Endothelial cell of umbilical vein (primary cell): Measurements from ENCODE around the gene S100A16. TPM values are rescaled to one million over a fixed set of nuclear protein-coding genes. Genes with fewer than 3 reads are reported as not detected.
"Not testable (repeated sequence)": the region's sequence is repeated elsewhere in the genome, so short reads cannot be mapped to it uniquely, and the experiment has no call there.

Experiments used
- BruUV-seq: library from RNA; stranded (reverse); fragments of 400-500 nt; replicated peaks from 2 replicates; lab custom pipeline; 2021; lab: Mats Ljungman, UMichigan
- CTCF ChIA-PET: fragments of 300-600, 350-600 bp; sonication (Branson Sonifier 250); formaldehyde crosslinking; loops from one replicate; lab custom pipeline; 2021; ENCODE audit warnings: antibody characterized with exemption, inconsistent platforms; lab: Charles Lee
- POLR2A ChIA-PET: fragments of 300-600, 350-600 bp; sonication (Branson Sonifier 250); formaldehyde crosslinking; loops from one replicate; lab custom pipeline; 2021; ENCODE audit warnings: antibody characterized with exemption, inconsistent platforms; lab: Charles Lee
- DNase-seq: peaks from one replicate; pipeline ENCODE4 v3.0.0-alpha.2; 2011; ENCODE audit warnings: low read depth, low spot score
- FAIRE-seq: peaks from 2 replicates; lab custom pipeline; 2011; peaks lifted over from hg19 to GRCh38; lab: Jason Lieb, UNC
- H2AFZ ChIP-seq: 2 replicates; pipeline ENCODE4 v1.6.0; 2012; ENCODE audit warnings: low read depth, low read length, control low read depth, inconsistent platforms
- H3K27ac ChIP-seq: 2 replicates; pipeline ENCODE4 v1.5.1; 2011; ENCODE audit warnings: low read depth, mild to moderate bottlenecking, control low read depth, low read length, moderate library complexity; ENCODE audit not compliant: insufficient read depth
- H3K27me3 ChIP-seq, 2 experiments: 2 replicates each; pipeline versions ENCODE4 v1.6.0 to v1.6.1; 2011; ENCODE audit warnings: low read length in 2 of 2, mixed read lengths in 1 of 2; ENCODE audit not compliant: control insufficient read depth in 2 of 2, insufficient read depth in 2 of 2
- H3K36me3 ChIP-seq, 2 experiments: 2 replicates in 1 of 2; 3 replicates in 1 of 2; pipeline ENCODE4 v1.5.1; 2011; ENCODE audit warnings: low read length in 2 of 2, mild to moderate bottlenecking in 1 of 2, moderate library complexity in 1 of 2; ENCODE audit not compliant: control insufficient read depth in 2 of 2, insufficient read depth in 2 of 2; ENCODE audit errors: extremely low read depth in 1 of 2
- H3K4me1 ChIP-seq: 3 replicates; pipeline ENCODE4 v1.5.1; 2011; ENCODE audit warnings: mild to moderate bottlenecking, low read length; ENCODE audit not compliant: control insufficient read depth, insufficient read depth; ENCODE audit errors: extremely low read depth
- H3K4me2 ChIP-seq: 2 replicates; pipeline ENCODE4 v1.6.1; 2011; ENCODE audit warnings: low read length, control low read depth, mixed read lengths; ENCODE audit not compliant: insufficient read depth
- H3K4me3 ChIP-seq, 3 experiments: fragments of 200-600 bp in 1 of 3; sonication (generic), shearing (Covaris generic) in 1 of 3; replicated peaks in 1 of 3; 2 replicates each; pipeline ENCODE4 v1.5.1; 2011 to 2016; ENCODE audit warnings: control low read depth in 3 of 3, low read length in 3 of 3, mild to moderate bottlenecking in 2 of 3, inconsistent platforms in 1 of 3, low read depth in 1 of 3, moderate library complexity in 1 of 3; ENCODE audit not compliant: insufficient read depth in 1 of 3
- H3K79me2 ChIP-seq: 2 replicates; pipeline ENCODE4 v1.6.0; 2012; ENCODE audit warnings: low read length, inconsistent platforms; ENCODE audit not compliant: control insufficient read depth, insufficient read depth
- H3K9ac ChIP-seq: replicated peaks from 2 replicates; pipeline ENCODE3; 2011; ENCODE audit warnings: low read length, control low read depth; ENCODE audit not compliant: insufficient read depth; ENCODE audit errors: extremely low read depth
- H3K9me1 ChIP-seq: replicated peaks from 3 replicates; pipeline ENCODE4 v1.6.0; 2011; ENCODE audit warnings: mild to moderate bottlenecking, low read length; ENCODE audit not compliant: control insufficient read depth, insufficient read depth; ENCODE audit errors: extremely low read depth
- H3K9me3 ChIP-seq: replicated peaks from 2 replicates; pipeline ENCODE4 v1.5.1; 2012; ENCODE audit warnings: low read length, inconsistent platforms; ENCODE audit not compliant: control insufficient read depth, insufficient read depth
- H4K20me1 ChIP-seq: replicated peaks from 2 replicates; pipeline ENCODE3; 2011; ENCODE audit warnings: mild to moderate bottlenecking, low read length; ENCODE audit not compliant: control insufficient read depth, insufficient read depth; ENCODE audit errors: extremely low read depth
- CTCF ChIP-seq, 2 donors: IDR thresholded peaks; 1 replicate in 1 of 2; 2 replicates in 1 of 2; pipeline ENCODE4 v1.5.1; 2011; ENCODE audit warnings: low read length in 2 of 2, mild to moderate bottlenecking in 2 of 2, moderate library complexity in 2 of 2, control low read depth in 1 of 2, inconsistent platforms in 1 of 2, low read depth in 1 of 2; ENCODE audit not compliant: insufficient read depth in 1 of 2; ENCODE audit errors: extremely low read depth in 1 of 2
- EZH2 ChIP-seq: IDR thresholded peaks from 2 replicates; pipeline ENCODE4 v1.6.1; 2012; ENCODE audit warnings: borderline replicate concordance, low read depth, mild to moderate bottlenecking, moderate library complexity, low read length, inconsistent platforms; ENCODE audit not compliant: severe bottlenecking
- FOS ChIP-seq: IDR thresholded peaks from 2 replicates; pipeline ENCODE4 v1.6.1; 2011; ENCODE audit warnings: mild to moderate bottlenecking, low read length, moderate library complexity, borderline replicate concordance; ENCODE audit not compliant: insufficient read depth
- GATA2 ChIP-seq: IDR thresholded peaks from 2 replicates; pipeline ENCODE4 v1.7.0; 2011; ENCODE audit warnings: low read depth, mild to moderate bottlenecking, moderate library complexity, mixed read lengths, low read length; ENCODE audit not compliant: insufficient read length, insufficient read depth
- JUN ChIP-seq: IDR thresholded peaks from 2 replicates; pipeline ENCODE4 v1.6.1; 2011; ENCODE audit warnings: borderline replicate concordance, low read depth; ENCODE audit not compliant: insufficient read length, insufficient read depth
- MAX ChIP-seq: IDR thresholded peaks from 2 replicates; pipeline ENCODE4 v1.6.1; 2011; ENCODE audit not compliant: insufficient read depth, insufficient read length
- MYC ChIP-seq: IDR thresholded peaks from one replicate; pipeline ENCODE4 v1.6.1; 2011; ENCODE audit warnings: mild to moderate bottlenecking, low read depth, low read length
- POLR2A ChIP-seq: IDR thresholded peaks from 2 replicates; pipeline ENCODE4 v1.6.1; 2012; ENCODE audit warnings: low read depth, mild to moderate bottlenecking, control low read depth, low read length
- POLR2AphosphoS5 ChIP-seq: IDR thresholded peaks from 2 replicates; pipeline ENCODE4 v1.6.1; 2012; ENCODE audit warnings: low read depth, mild to moderate bottlenecking, control low read depth, low read length, moderate library complexity; ENCODE audit not compliant: insufficient read depth
- dilution Hi-C: fragments of 300-500 bp; cut with MboI; formaldehyde crosslinking; loops from one replicate; pipeline ENCODE4 v1.15.0; 2019; ENCODE audit warnings: low sequenced_read_pairs; ENCODE audit not compliant: extremely low pct_ligation_motif_present
- intact Hi-C: fragments of 100-400 bp; cut with micrococcal nuclease; formaldehyde crosslinking; loops from one replicate; pipeline ENCODE4 v1.10.0; 2022
- polyA plus RNA-seq, 4 experiments: library from polyadenylated mRNA; depleted of rRNA in 3 of 4; stranded (reverse) in 3 of 4; unstranded in 1 of 4; fragments of >200 nt; gene quantifications; 2 replicates each; pipeline versions ENCODE4 v1.2.1 to v1.2.3, GENCODE V29; 2011 to 2012; ENCODE audit warnings: missing spikeins in 1 of 4
- total RNA-seq: library from RNA; stranded (reverse); gene quantifications from 2 replicates; pipeline ENCODE4 v1.2.3, GENCODE V29; 2021

S100A16 gene
- total and polyA plus RNA-seq, 2 donors (not counting 3 experiments of a cell fraction or from before 2014, with no cell fraction given): 701 to 1,770 TPM

- DNase-seq (no peak), FAIRE-seq (no peak)
- TF ChIP-seq FOS (no peak), MAX (no peak), POLR2A (no peak), CTCF (IDR thresholded peaks at IDR 0.05; ENCODE audit: extremely low read depth in 1 of 2, insufficient read depth in 1 of 2, low read depth in 1 of 2, low read length in 2 of 2) (no peak), JUN (no peak), MYC (no peak), POLR2AphosphoS5 (no peak), GATA2 (no peak), EZH2 (no peak)
- BruUV-seq: no TSS peak
- Histone ChIP-seq H3K9me1 (no peaks in the 10 kb centered on the region), H3K4me3 (no peak overlapping the region), H3K9me3 (no peaks in the 10 kb centered on the region), H3K79me2 (no peaks in the 10 kb centered on the region), H3K27ac (no peak overlapping the region), H3K36me3 (no peaks in the 10 kb centered on the region), H3K9ac (no peak overlapping the region), H4K20me1 (no peaks in the 10 kb centered on the region), H2AFZ (no peak overlapping the region), H3K4me2 (no peak overlapping the region), H3K27me3 (no peaks in the 10 kb centered on the region), H3K4me1 (peaks cover 31% of the 10 kb centered on the region)
- CTCF ChIA-PET: interaction anchor here (0.8 to 4.5 kb wide), 6 partner anchors 9 to 100 kb away, joined by 3 to 25 read pairs (median 4); partner anchors contain the start of genes S100A3 and S100A6
- dilution Hi-C loops: no loop called here
- POLR2A ChIA-PET: no interaction called here
- intact Hi-C loops: no loop called here
These were observed 49.4 kb downstream of the S100A16 start for GRCh38 chr1:153563483-153563901.

GRCh38 chr1:153562021-153562420, 50.9 kb downstream of the S100A16 start:
- H3K27ac ChIP-seq, H4K20me1 ChIP-seq, H3K4me2 ChIP-seq, H3K79me2 ChIP-seq, FAIRE-seq, H3K9me3 ChIP-seq, H3K9me1 ChIP-seq, H2AFZ ChIP-seq, DNase-seq, H3K9ac ChIP-seq, H3K36me3 ChIP-seq, POLR2A ChIA-PET, dilution Hi-C loops, H3K4me3 ChIP-seq, BruUV-seq, intact Hi-C loops, H3K27me3 ChIP-seq: not testable (repeated sequence)
- H3K4me1 ChIP-seq: peaks cover 17% of the 10 kb centered on the region
- CTCF ChIA-PET: interaction anchor here (1.5 to 4.5 kb wide), 4 partner anchors 10 to 51 kb away, joined by 5 to 25 read pairs (median 10); no protein-coding TSS in a partner anchor
